Mucosa of descending colon (tissue), 3 donors: Measurements from ENCODE around the gene MMP3. TPM values are rescaled to one million over a fixed set of nuclear protein-coding genes. Genes with fewer than 3 reads are reported as not detected.

Experiments used
- ATAC-seq: fragments of 200-7000 bp; cut with Tn5 transposase; one replicate; pipeline ENCODE4 v1.9.1; 2020; ENCODE audit warnings: mild to moderate bottlenecking, moderate library complexity
- DNase-seq, 3 donors: peaks; one replicate each; pipeline ENCODE4 v3.0.0-alpha.2; 2020
- H3K36me3 ChIP-seq: fragments of 200-600 bp; one replicate; pipeline ENCODE4 v1.8.0; 2021; ENCODE audit warnings: low read depth, mild to moderate bottlenecking
- H3K4me1 ChIP-seq: fragments of 200-600 bp; one replicate; pipeline ENCODE4 v1.8.0; 2021; ENCODE audit warnings: low read depth, mild to moderate bottlenecking
- H3K4me3 ChIP-seq: fragments of 200-600 bp; one replicate; pipeline ENCODE4 v1.8.0; 2021; ENCODE audit warnings: mild to moderate bottlenecking
- H3K9me3 ChIP-seq: fragments of 200-600 bp; one replicate; pipeline ENCODE4 v1.8.0; 2021; ENCODE audit warnings: mild to moderate bottlenecking
- intact Hi-C, 2 donors: fragments of 100-400 bp; cut with DNase I in 1 of 2; cut with micrococcal nuclease in 1 of 2; formaldehyde crosslinking; loops; one replicate each; pipeline versions ENCODE4 v1.11.0 to v1.11.1; 2022; cut with DNase I, micrococcal nuclease
- total RNA-seq, 3 donors: library from RNA; stranded (reverse); fragmentation: NEBNext Ultra II Directional in 2 of 3; extraction: Animal tissue kit (Norgen Biotek cat#: 25700) in 2 of 3; gene quantifications; one replicate each; pipeline versions ENCODE4 v1.2.1 to v1.2.4, GENCODE V29; 2021 to 2023
- TF ChIP-seq, protein P1 (sequence below): fragments of 200-600 bp; IDR thresholded peaks from one replicate; pipeline ENCODE4 v1.8.0; 2022; ENCODE audit warnings: antibody characterized with exemption, mild to moderate bottlenecking
- donor health status: DM: no; HTN: no; CAD: no; lungs with moderate emphysema.
- donor health status: DM: no; HTN: no; CAD: no.
- donor health status: DM: no; HTN: yes; CAD: no.

Gene MMP3
- total RNA-seq, 3 donors from 2014 or later = 0.47 to 1.3 TPM; not detected in 1

DNA sequence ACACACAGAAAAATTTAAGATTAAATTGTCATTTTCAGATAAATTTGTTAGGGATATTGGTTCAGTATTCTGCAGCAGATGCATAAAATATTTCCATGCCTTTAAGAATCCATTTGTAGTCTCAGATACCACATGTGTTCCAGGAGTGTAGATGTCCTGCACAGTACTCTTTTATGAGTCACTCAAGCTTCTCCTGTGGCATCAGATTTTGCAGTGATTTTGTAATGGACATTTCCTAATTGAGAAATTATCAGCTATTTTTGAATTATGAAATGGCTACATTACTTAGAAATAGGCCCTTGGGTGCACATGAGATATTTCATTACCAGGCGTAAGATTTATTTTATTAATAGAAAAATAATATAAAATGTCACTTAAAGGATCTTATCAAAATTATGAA lies 18.9 kb downstream of the MMP3 start:
- H3K4me1 ChIP-seq = no peaks in the 10 kb centered on the region
- H3K36me3 ChIP-seq = no peaks in the 10 kb centered on the region
- no peak for ATAC-seq
- TF ChIP-seq, protein P1, sequence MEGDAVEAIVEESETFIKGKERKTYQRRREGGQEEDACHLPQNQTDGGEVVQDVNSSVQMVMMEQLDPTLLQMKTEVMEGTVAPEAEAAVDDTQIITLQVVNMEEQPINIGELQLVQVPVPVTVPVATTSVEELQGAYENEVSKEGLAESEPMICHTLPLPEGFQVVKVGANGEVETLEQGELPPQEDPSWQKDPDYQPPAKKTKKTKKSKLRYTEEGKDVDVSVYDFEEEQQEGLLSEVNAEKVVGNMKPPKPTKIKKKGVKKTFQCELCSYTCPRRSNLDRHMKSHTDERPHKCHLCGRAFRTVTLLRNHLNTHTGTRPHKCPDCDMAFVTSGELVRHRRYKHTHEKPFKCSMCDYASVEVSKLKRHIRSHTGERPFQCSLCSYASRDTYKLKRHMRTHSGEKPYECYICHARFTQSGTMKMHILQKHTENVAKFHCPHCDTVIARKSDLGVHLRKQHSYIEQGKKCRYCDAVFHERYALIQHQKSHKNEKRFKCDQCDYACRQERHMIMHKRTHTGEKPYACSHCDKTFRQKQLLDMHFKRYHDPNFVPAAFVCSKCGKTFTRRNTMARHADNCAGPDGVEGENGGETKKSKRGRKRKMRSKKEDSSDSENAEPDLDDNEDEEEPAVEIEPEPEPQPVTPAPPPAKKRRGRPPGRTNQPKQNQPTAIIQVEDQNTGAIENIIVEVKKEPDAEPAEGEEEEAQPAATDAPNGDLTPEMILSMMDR = no peak
- no peaks in the 10 kb centered on the region for H3K9me3 ChIP-seq
- H3K4me3 ChIP-seq = no peak overlapping the region
- no peak for DNase-seq
- intact Hi-C loops = no loop called here

DNA sequence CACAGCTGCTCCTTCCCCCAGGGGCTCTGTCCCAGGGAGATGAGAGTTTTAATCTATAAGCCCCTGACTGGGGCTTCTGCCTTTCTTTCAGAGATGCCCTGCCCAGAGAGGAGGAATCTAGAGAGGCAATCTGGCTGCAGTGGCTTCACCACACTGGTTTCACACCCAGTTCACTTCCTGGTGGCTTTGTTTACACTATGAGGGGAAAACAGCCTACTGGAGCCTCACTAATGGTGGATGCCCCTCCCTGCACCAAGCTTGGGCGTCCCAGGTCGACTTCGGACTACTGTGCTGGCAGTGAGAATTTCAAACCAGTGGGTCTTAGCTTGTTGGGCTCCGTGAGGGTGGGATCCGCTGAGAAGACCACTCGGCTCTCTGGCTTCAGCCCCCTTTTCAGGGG lies 23.9 kb downstream of the MMP3 start:
- no peaks in the 10 kb centered on the region for H3K4me1 ChIP-seq
- no peaks in the 10 kb centered on the region for H3K36me3 ChIP-seq
- no peak overlapping the region for H3K4me3 ChIP-seq
- DNase-seq (no peak), ATAC-seq (peak; percentile 54)
- intact Hi-C loops = no loop called here
- TF ChIP-seq, protein P1 = no peak
- H3K9me3 ChIP-seq = no peaks in the 10 kb centered on the region

DNA sequence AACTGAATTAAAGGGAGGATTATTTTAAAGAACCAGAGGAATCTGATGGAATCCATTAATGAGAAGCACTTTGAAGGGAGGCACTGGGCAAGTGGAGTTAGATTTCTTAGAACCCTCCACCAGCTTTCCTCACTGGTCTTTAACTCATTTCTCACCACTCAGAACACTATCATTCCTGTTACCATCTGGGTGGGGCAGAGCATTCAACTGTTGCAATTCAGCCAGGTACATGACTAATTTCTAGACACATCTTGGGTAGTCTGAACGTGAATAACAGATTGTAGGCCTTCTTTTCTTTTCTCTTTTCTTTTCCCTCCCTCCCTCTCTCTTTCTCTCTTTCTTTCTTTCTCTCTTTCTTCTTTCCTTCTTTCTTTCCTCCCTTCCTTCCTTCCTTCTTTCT lies 29.9 kb downstream of the MMP3 start:
- intact Hi-C loops = no loop called here
- ATAC-seq = no peak
- TF ChIP-seq, protein P1 = no peak
- Histone ChIP-seq H3K4me1 (no peaks in the 10 kb centered on the region), H3K9me3 (no peaks in the 10 kb centered on the region), H3K36me3 (no peaks in the 10 kb centered on the region), H3K4me3 (no peak overlapping the region)
- no peak for DNase-seq

DNA sequence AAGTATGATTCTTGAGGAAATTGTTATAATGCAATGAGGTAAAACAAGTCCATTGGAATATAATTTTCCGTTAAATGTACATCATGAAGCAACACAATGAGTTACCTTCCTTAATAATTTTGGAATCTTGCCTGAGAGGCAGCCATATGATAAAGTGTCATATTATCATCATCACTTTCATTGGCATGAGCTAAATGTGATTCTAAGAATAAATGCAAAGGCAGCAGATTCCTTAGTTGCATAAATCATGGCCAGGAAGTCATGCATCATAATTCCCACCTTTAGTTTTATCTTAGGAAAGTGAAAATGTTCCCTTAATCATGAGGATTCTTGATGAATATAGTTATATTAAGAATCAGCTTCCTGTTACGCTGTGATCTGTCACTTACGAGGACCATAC lies 31.2 kb downstream of the MMP3 start:
- DNase-seq = no peak
- TF ChIP-seq, protein P1 = no peak
- no peaks in the 10 kb centered on the region for H3K36me3 ChIP-seq
- no peaks in the 10 kb centered on the region for H3K9me3 ChIP-seq
- ATAC-seq = no peak
- intact Hi-C loops = no loop called here
- H3K4me1 ChIP-seq = no peaks in the 10 kb centered on the region
- H3K4me3 ChIP-seq = no peak overlapping the region

DNA sequence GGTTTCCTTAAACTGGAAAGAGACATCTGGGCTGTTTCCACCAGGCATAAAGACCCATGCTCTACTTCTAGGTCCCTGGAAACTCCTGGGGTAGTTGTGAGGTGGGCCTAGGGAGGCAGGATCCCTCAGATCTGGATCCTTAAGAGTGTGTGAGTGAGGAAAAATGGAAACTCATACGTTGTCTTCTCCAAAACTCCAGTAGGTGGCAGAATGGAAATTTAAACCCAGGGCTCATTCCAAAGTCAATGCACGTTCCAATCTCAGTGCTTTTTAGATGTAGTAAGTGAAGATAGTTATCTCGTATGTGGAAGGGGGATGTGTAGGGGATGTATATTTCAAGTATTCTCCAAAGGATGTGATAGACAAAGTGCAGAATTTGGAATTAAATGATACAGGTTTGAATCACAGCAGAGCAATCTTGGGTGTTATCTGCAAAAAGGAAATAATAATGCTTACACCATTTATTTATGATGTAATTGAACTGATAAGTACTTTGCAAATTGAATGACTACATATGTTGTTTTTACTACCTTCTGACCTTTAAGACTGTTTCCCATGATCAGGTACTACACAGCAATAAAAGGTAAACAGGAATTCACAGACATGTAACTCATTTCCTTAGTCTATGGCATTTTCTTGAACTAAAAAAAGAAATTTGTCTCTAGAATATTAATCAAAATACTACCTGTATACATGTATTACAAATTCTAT lies 32.3 kb downstream of the MMP3 start:
- ATAC-seq (peak; percentile 51), DNase-seq (no peak)
- TF ChIP-seq, protein P1 = no peak
- intact Hi-C loops = no loop called here
- no peaks in the 10 kb centered on the region for H3K9me3 ChIP-seq
- no peak overlapping the region for H3K4me3 ChIP-seq
- no peaks in the 10 kb centered on the region for H3K36me3 ChIP-seq
- H3K4me1 ChIP-seq = no peaks in the 10 kb centered on the region

DNA sequence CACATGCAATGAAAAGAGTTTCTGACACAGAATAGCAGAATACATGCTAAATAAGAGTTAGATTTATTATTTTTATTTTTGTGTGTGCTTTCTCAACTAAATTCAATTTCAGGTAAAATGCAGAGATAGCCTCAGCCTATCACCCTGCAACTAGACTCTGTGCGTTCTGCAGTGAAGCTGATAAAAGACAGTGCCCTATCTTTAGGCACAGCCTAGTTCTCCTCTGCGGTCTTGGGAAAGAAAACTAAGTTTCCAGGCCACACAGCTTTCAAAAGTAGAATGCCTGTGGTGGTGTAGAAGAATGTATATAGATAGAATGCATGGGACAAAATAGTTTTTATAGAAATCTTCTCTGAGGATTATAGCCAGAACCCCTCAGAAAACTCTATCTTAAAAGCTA lies 33.4 kb downstream of the MMP3 start:
- ATAC-seq (no peak), DNase-seq (no peak)
- TF ChIP-seq, protein P1 = no peak
- H3K36me3 ChIP-seq = no peaks in the 10 kb centered on the region
- no peaks in the 10 kb centered on the region for H3K9me3 ChIP-seq
- no peaks in the 10 kb centered on the region for H3K4me1 ChIP-seq
- no peak overlapping the region for H3K4me3 ChIP-seq
- intact Hi-C loops = no loop called here
